ENCODE measurements around the gene MLH1.
A peak's percentile ranks its signal among the peaks of the same experiment; 100 is the strongest.

GRCh38 chr3:36992806-36993325, 452 bp upstream of the MLH1 start, which contains the start of gene EPM2AIP1:
- TF ChIP-seq CTCF (IDR thresholded peaks at IDR 0.05) (peak in 9 of 12 donors; percentile 16 to 57 (median 30)), POLR2A (IDR thresholded peaks at IDR 0.05) (peak; percentile 90 to 97)

Measured in heart left ventricle (tissue), 13 donors.